Transverse colon (tissue), 3 donors: ENCODE measurements around the gene THSD4.

Experiments used
- CTCF ChIP-seq, 5 experiments: fragments of 200-600 bp in 3 of 5; fragments of 450-650 bp in 2 of 5; sonication (generic) in 3 of 5; IDR thresholded peaks; 1 replicate in 2 of 5; 2 replicates in 3 of 5; pipeline ENCODE4 v1.5.1; 2016 to 2017; ENCODE audit warnings: antibody characterized with exemption in 5 of 5, inconsistent platforms in 3 of 5, mild to moderate bottlenecking in 2 of 5, moderate library complexity in 1 of 5
- EP300 ChIP-seq: sonication (generic); formaldehyde crosslinking; IDR thresholded peaks from one replicate; pipeline ENCODE4 v1.6.1; 2017; ENCODE audit warnings: antibody characterized with exemption, low read depth
- POLR2A ChIP-seq: fragments of 450-650 bp; IDR thresholded peaks from one replicate; pipeline ENCODE4 v1.6.1; 2016; ENCODE audit warnings: antibody characterized with exemption, mild to moderate bottlenecking, moderate library complexity

- TF ChIP-seq CTCF (IDR thresholded peaks at IDR 0.05) (no peak), EP300 (no peak), POLR2A (no peak)
Measured at GRCh38 chr15:71705151-71705550, 589.9 kb downstream of the THSD4 start.
